Upper lobe of right lung (tissue), 1 donor: ENCODE results near the gene FAM53A. TPM values are rescaled to one million over a fixed set of nuclear protein-coding genes. Genes with fewer than 3 reads are reported as not detected.

Source experiments
- ATAC-seq: fragments of 200-7000 bp; cut with Tn5 transposase; one replicate; pipeline ENCODE4 v1.9.1; 2020; ENCODE audit warnings: mild to moderate bottlenecking, moderate library complexity
- DNase-seq: peaks from one replicate; pipeline ENCODE4 v3.0.0-alpha.2; 2020
- H3K27ac ChIP-seq: fragments of 200-600 bp; one replicate; pipeline ENCODE4 v1.8.0; 2022
- H3K27me3 ChIP-seq: fragments of 200-600 bp; one replicate; pipeline ENCODE4 v1.8.0; 2022; ENCODE audit warnings: mild to moderate bottlenecking
- H3K36me3 ChIP-seq: fragments of 200-600 bp; one replicate; pipeline ENCODE4 v1.8.0; 2022
- H3K4me1 ChIP-seq: fragments of 200-600 bp; one replicate; pipeline ENCODE4 v1.8.0; 2022
- H3K4me3 ChIP-seq: fragments of 200-600 bp; one replicate; pipeline ENCODE4 v1.8.0; 2022; ENCODE audit warnings: mild to moderate bottlenecking
- H3K9me3 ChIP-seq: fragments of 200-600 bp; one replicate; pipeline ENCODE4 v1.8.0; 2022
- intact Hi-C: fragments of 100-400 bp; cut with DNase I; formaldehyde crosslinking; loops from one replicate; pipeline ENCODE4 v1.11.0; 2022
- total RNA-seq: library from RNA; stranded (reverse); fragmentation: NEBNext Ultra II Directional; extraction: Animal tissue kit (Norgen Biotek cat#: 25700); gene quantifications from one replicate; pipeline ENCODE4 v1.2.1, GENCODE V29; 2021
- TF ChIP-seq, protein P1 (sequence below): fragments of 200-600 bp; IDR thresholded peaks from one replicate; pipeline ENCODE4 v1.8.0; 2022; ENCODE audit warnings: antibody characterized with exemption
- donor health status: DM: no; HTN: yes; CAD: no; lungs with severe emphysema.

The FAM53A gene
- total RNA-seq, 1 donor from 2014 or later = 2.8 TPM

DNA sequence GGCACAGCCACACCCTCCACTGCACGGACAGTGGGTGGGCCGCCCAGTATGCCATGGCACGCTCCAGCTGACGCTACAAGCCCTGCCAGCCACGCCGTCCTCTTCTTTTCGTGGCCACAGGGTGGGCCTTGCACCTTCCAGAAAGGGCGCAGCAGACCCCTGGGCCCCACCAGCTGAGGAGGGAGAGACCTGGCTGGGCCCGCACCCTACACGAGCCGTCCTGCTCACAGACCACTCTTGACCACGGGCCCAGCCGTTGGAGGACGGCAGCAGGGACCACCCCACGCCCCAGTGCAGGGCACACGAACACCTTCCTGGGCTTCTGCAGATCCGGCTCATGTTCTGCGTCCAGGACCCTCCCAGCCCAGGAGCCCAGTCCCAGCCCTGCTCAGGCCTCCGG lies 27.1 kb downstream of the FAM53A start:
- DNase-seq = no peak
- Histone ChIP-seq H3K9me3 (no peaks in the 10 kb centered on the region), H3K36me3 (no peaks in the 10 kb centered on the region), H3K4me1 (no peaks in the 10 kb centered on the region), H3K27me3 (no peaks in the 10 kb centered on the region), H3K27ac (no peak overlapping the region), H3K4me3 (no peak overlapping the region)
- TF ChIP-seq, protein P1, sequence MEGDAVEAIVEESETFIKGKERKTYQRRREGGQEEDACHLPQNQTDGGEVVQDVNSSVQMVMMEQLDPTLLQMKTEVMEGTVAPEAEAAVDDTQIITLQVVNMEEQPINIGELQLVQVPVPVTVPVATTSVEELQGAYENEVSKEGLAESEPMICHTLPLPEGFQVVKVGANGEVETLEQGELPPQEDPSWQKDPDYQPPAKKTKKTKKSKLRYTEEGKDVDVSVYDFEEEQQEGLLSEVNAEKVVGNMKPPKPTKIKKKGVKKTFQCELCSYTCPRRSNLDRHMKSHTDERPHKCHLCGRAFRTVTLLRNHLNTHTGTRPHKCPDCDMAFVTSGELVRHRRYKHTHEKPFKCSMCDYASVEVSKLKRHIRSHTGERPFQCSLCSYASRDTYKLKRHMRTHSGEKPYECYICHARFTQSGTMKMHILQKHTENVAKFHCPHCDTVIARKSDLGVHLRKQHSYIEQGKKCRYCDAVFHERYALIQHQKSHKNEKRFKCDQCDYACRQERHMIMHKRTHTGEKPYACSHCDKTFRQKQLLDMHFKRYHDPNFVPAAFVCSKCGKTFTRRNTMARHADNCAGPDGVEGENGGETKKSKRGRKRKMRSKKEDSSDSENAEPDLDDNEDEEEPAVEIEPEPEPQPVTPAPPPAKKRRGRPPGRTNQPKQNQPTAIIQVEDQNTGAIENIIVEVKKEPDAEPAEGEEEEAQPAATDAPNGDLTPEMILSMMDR = no peak
- intact Hi-C loops = no loop called here
- no peak for ATAC-seq

DNA sequence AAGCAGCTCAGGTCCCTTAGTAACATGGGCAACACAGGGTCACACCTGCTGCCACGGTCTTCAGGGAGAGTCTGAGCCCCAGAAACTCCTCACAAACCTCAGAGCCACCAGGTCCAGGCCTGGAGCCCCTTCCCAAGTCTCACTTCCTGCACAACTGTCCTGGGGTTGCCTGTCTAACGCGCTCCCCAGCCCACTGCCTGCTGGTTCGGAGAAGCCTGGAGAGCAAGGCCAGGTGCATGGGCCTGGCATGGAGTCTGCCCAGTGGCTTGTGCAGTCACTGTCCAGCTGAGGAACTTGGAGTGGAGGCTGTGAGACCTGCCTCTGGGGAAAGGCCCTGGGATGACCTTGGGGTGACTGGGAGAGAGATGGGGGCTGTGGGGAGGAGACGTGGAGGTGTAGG lies 28.0 kb downstream of the FAM53A start:
- H3K27me3 ChIP-seq = no peaks in the 10 kb centered on the region
- TF ChIP-seq, protein P1 = no peak
- intact Hi-C loops = no loop called here
- DNase-seq (no peak), ATAC-seq (no peak)
- no peaks in the 10 kb centered on the region for H3K36me3 ChIP-seq
- no peak overlapping the region for H3K27ac ChIP-seq
- H3K4me1 ChIP-seq = no peaks in the 10 kb centered on the region
- H3K9me3 ChIP-seq = no peaks in the 10 kb centered on the region
- H3K4me3 ChIP-seq = no peak overlapping the region

DNA sequence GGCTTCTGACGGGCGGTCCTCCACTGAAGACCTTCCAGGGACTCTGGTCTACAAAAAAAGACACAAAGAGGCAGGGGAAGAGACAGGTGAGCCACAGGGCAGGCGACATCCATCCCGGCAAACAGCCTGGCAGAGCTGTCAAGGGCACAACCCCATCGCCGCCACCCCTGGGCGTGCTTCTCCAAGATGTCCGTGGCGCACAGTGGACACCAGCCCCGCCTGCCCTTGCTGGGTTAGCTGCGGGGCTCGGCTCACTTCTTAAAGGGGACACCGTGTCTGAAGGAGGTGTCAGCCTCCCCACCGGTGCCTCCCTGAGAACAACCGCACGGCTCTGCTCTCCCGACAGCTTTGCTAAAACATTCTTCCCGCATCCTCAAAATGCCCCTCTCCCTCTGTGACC lies 28.4 kb downstream of the FAM53A start:
- ATAC-seq (no peak), DNase-seq (no peak)
- no peaks in the 10 kb centered on the region for H3K36me3 ChIP-seq
- H3K9me3 ChIP-seq = no peaks in the 10 kb centered on the region
- no peak overlapping the region for H3K4me3 ChIP-seq
- no peaks in the 10 kb centered on the region for H3K27me3 ChIP-seq
- TF ChIP-seq, protein P1 = no peak
- H3K4me1 ChIP-seq = no peaks in the 10 kb centered on the region
- no peak overlapping the region for H3K27ac ChIP-seq
- intact Hi-C loops = no loop called here

DNA sequence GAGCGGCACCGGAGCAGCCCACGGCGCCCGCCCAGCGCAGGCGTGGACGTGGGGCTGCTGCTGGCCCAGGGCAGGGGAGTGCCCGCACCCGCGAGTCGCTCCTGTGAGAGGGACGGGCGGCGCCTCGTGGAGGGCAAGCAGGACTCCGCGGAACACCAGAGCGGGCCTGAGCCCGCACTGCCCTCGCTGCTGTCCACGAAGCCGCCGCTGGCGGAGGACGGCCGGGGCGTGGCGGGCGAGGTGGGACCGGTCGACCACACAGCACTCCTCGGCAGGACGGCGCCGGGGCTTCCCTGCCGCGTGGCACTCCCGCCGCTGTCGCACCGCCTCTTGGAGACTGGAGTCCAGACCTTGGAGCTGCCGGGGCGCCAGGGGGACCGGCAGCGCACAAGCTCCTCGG lies 29.0 kb downstream of the FAM53A start:
- ATAC-seq (no peak), DNase-seq (no peak)
- Histone ChIP-seq H3K4me3 (no peak overlapping the region), H3K27ac (no peak overlapping the region), H3K27me3 (no peaks in the 10 kb centered on the region), H3K9me3 (no peaks in the 10 kb centered on the region), H3K4me1 (no peaks in the 10 kb centered on the region), H3K36me3 (no peaks in the 10 kb centered on the region)
- intact Hi-C loops = no loop called here
- TF ChIP-seq, protein P1 = no peak

DNA sequence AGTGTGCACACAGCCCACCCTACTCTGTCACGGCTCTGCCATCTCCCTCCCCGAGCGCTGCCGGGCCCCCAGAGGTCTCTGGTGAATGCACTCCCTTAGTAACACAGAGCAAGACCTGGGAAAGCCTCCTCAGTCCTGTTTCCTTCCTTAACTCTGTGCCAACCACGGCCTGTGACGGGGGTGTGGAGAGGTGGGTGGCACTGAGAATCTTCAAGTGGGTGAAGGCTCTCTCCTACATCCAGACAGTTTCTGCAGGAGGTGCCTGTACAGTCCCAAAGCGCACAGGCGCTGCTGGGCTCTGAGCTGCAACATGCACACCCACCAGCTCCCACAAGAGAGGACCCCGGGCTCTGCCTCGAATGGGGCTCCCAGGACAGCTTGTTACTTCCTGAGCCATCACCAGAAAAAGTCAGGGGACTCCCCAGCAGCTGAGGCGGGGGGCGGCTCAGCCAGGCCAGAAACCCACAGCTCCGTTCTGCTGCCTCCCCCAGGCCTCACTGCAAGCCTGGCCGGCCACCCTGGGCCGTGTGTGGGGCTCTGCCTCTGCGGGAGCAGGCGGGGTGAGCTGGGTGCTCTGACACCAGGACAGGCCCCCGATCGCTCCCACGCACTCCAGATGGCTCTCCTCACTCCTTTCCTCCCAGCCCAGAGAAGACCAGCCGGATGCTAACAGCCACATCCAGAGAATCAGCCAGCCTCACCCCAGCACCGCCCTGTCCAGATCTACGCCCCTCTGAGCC lies 29.7 kb downstream of the FAM53A start:
- H3K4me1 ChIP-seq = no peaks in the 10 kb centered on the region
- no peaks in the 10 kb centered on the region for H3K27me3 ChIP-seq
- TF ChIP-seq, protein P1 = no peak
- no peaks in the 10 kb centered on the region for H3K9me3 ChIP-seq
- DNase-seq (no peak), ATAC-seq (no peak)
- intact Hi-C loops = no loop called here
- H3K4me3 ChIP-seq = no peak overlapping the region
- H3K36me3 ChIP-seq = no peaks in the 10 kb centered on the region
- no peak overlapping the region for H3K27ac ChIP-seq

DNA sequence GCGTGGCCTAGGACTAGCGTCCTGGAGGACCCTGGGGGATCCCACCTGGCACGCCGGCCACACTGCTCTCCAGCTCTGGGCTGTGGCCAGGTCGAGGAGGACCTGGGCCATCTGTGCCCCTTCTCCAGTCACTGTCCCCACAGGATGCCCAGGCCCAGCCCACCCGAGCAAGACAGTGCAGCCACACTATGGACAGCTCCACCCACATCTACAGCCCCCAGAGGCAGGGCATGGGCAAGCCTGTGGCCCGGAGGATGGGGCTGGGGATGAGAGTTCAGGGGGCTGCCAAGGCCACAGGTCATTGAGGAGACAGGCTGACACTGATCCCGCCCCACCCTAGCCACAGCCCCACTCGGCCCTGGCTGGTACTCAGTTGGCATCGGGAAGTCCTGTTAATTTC lies 30.3 kb downstream of the FAM53A start:
- Histone ChIP-seq H3K4me1 (no peaks in the 10 kb centered on the region), H3K9me3 (no peaks in the 10 kb centered on the region), H3K36me3 (no peaks in the 10 kb centered on the region), H3K27ac (no peak overlapping the region), H3K27me3 (no peaks in the 10 kb centered on the region), H3K4me3 (no peak overlapping the region)
- intact Hi-C loops = no loop called here
- TF ChIP-seq, protein P1 = no peak
- no peak for DNase-seq
- ATAC-seq = no peak
